D721Med (cell line): ENCODE measurements around the gene TSPYL4.
A peak's percentile ranks its signal among the peaks of the same experiment; 100 is the strongest.

ENCODE experiments used
- DNase-seq: peaks from one replicate; pipeline ENCODE4 v3.0.0; 2011; ENCODE audit warnings: low spot score; ENCODE audit not compliant: insufficient read length
- FAIRE-seq: peaks from 2 replicates; lab custom pipeline; 2011; peaks lifted over from hg19 to GRCh38; lab: Jason Lieb, UNC
- TF ChIP-seq, protein P1 (sequence below): IDR thresholded peaks from 2 replicates; pipeline ENCODE4 v1.5.1; 2012; ENCODE audit warnings: mild to moderate bottlenecking, control low read depth; ENCODE audit not compliant: insufficient read depth; ENCODE audit errors: missing control alignments

Gene TSPYL4

GRCh38 chr6:116271149-116271708 is 17.4 kb upstream of the TSPYL4 start:
- FAIRE-seq (no peak), DNase-seq (no peak)
- TF ChIP-seq, protein P1, sequence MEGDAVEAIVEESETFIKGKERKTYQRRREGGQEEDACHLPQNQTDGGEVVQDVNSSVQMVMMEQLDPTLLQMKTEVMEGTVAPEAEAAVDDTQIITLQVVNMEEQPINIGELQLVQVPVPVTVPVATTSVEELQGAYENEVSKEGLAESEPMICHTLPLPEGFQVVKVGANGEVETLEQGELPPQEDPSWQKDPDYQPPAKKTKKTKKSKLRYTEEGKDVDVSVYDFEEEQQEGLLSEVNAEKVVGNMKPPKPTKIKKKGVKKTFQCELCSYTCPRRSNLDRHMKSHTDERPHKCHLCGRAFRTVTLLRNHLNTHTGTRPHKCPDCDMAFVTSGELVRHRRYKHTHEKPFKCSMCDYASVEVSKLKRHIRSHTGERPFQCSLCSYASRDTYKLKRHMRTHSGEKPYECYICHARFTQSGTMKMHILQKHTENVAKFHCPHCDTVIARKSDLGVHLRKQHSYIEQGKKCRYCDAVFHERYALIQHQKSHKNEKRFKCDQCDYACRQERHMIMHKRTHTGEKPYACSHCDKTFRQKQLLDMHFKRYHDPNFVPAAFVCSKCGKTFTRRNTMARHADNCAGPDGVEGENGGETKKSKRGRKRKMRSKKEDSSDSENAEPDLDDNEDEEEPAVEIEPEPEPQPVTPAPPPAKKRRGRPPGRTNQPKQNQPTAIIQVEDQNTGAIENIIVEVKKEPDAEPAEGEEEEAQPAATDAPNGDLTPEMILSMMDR: no peak

DNA sequence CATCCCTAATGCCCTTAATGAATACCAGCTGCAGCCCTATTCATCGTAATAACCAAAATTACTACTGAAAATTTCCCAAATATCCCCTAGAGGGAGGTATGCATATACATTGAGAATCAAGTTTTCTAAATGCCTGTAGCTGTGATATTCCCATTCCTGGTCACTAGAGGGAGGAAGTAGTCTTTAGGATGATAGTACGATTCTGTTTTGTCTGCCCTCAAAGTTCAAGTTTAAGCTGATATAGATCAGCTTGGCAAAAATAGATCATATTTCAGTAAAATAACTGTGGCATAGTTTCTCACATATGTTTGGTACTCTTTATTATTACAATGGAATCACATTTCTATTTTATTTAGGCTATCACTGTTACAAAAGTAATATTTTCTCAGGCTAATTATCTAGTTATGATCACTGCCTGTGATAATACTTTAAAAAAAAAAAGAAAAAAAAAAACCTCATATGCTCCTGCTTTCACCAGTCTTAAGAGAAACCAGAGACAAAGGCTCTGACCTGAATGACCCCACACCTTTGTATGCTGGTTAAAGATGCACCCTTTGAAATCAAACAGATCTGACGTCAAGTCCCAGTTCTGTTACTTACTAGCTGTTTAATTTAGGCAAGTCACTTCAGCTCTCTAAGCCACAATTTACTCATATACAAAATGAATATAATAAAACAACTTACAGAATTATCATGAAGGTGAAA is 14.9 kb upstream of the TSPYL4 start:
- no peak for DNase-seq
- TF ChIP-seq, protein P1: peak; percentile 93
- no peak for FAIRE-seq

GRCh38 chr6:116267836-116268588 is 14.1 kb upstream of the TSPYL4 start:
- TF ChIP-seq, protein P1: no peak
- FAIRE-seq: no peak
- DNase-seq: no peak

DNA sequence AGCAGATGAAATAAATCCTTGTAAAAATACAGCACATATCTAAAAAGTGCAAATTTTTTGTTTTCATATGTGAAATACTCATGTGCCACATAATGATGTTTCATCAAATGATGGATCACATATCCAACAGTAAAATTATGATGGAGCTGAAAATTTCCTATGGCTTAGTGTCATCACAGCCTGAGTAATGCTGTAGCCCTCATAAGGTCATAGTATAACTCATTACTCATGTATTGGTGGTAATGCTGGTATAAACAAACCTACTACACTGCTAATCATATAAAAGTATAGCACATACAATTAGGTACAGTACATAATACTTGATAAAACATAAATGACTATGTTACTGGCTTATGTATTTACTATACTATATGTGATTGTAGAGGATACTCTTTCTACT is 12.9 kb upstream of the TSPYL4 start:
- no peak for FAIRE-seq
- TF ChIP-seq, protein P1: no peak
- DNase-seq: no peak

- FAIRE-seq (no peak), DNase-seq (no peak)
- TF ChIP-seq, protein P1: no peak
Observed at GRCh38 chr6:116265041-116265829, 11.4 kb upstream of the TSPYL4 start.

- FAIRE-seq: no peak
- DNase-seq: no peak
- TF ChIP-seq, protein P1: no peak
Observed at GRCh38 chr6:116263353-116263752, 9.5 kb upstream of the TSPYL4 start.
